ENCODE measurements around the gene SCLT1.

DNA sequence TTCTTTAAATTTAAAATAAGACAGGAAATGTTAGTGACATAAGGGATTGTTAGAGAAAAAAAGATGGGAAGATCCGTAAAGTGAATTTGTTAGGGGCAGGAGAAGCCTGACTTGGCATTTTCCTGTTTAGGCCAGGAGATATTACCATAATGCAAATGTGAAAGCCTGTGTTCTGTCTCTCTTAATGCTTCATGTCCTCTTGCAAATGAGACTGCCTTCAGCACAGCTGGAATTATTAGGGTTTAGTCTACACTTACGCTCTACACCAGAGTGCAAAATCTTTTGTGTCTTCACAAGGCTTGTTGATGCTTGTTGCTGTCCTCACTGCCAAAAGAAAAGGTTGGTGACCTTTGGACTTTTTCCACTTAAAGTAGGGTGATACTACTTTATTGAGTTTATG is 227.1 kb downstream of the SCLT1 start:
- TF ChIP-seq, protein P1, sequence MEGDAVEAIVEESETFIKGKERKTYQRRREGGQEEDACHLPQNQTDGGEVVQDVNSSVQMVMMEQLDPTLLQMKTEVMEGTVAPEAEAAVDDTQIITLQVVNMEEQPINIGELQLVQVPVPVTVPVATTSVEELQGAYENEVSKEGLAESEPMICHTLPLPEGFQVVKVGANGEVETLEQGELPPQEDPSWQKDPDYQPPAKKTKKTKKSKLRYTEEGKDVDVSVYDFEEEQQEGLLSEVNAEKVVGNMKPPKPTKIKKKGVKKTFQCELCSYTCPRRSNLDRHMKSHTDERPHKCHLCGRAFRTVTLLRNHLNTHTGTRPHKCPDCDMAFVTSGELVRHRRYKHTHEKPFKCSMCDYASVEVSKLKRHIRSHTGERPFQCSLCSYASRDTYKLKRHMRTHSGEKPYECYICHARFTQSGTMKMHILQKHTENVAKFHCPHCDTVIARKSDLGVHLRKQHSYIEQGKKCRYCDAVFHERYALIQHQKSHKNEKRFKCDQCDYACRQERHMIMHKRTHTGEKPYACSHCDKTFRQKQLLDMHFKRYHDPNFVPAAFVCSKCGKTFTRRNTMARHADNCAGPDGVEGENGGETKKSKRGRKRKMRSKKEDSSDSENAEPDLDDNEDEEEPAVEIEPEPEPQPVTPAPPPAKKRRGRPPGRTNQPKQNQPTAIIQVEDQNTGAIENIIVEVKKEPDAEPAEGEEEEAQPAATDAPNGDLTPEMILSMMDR (IDR thresholded peaks at IDR 0.05): no peak
- TF ChIP-seq POLR2A (IDR thresholded peaks at IDR 0.05): no peak

All from thyroid gland (tissue), 4 donors.